GM18951 (cell line): ENCODE results near the gene TIAM2.
"Not testable (repeated sequence)": the region's sequence is repeated elsewhere in the genome, so short reads cannot be mapped to it uniquely, and the experiment has no call there.

Source experiments
- POLR2A ChIP-seq: IDR thresholded peaks from 4 replicates; pipeline ENCODE4 v1.6.1; 2011; ENCODE audit warnings: mild to moderate bottlenecking; ENCODE audit not compliant: insufficient read length, insufficient read depth; ENCODE audit errors: extremely low read depth
- in situ Hi-C: fragments of 300-500 bp; cut with MboI; formaldehyde crosslinking; loops from one replicate; pipeline ENCODE4 v1.12.0; 2022; ENCODE audit warnings: low sequenced_read_pairs, mixed read lengths, inconsistent platforms; ENCODE audit not compliant: unreplicated experiment

TIAM2 gene

GRCh38 chr6:155216312-155217046 lies 221.4 kb downstream of the TIAM2 start:
- TF ChIP-seq POLR2A: no peak
- in situ Hi-C loops: no loop called here

DNA sequence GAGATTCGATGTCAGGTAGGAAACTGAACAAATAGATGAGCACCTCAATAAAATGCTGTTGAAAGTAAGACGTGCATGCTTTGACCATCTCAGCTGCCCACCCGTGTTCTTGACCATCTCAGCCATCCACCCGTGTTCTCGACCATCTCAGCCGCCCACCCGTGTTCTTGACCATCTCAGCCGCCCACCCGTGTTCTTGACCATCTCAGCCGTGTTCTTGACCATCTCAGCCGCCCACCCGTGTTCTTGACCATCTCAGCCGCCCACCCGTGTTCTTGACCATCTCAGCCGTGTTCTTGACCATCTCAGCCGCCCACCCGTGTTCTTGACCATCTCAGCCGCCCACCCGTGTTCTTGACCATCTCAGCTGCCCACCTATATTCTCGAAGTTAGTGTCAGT lies 223.6 kb downstream of the TIAM2 start:
- in situ Hi-C loops: not testable (repeated sequence)

DNA sequence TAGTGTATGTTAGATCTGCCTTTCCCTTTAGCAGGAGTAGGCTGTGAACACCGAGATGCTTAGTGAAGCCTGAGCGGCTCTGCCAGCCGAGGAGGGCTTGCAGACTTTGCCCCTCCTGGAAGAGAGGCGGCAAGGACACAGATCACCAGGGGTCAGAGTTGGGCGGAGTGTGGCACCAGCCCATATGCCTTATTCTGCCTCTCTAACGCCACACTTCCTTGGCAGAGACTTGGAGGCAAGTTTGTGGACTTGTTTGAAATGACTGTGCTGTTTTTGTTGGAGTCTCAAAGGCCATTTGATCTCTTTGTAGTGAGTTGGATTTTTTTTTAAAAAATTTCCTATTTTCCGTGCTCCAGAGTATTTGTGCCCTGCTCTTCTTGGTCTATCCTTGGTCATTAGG lies 224.2 kb downstream of the TIAM2 start:
- in situ Hi-C loops: no loop called here

DNA sequence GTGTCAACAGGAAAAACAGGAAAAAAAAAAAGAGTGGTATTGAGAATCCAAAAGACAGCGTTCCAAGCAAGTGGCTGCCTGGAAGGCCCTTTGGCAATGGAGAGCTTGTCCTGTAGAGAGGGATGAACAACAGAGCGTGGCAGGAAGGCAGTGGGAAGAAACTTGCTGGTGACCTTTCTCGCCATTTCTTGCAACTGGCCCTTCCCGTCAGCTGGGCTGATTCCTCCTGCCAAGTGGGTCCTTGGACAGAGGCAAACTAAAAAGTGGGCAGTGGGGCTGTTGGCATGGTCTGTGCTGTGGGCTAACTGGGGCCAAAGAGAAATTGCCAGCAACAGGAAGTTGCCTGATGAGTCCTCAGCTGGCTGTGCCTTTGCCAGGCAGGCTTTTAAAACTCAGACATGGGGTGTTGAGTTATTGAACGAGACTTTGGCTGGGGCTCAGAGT lies 224.8 kb downstream of the TIAM2 start:
- no peak for TF ChIP-seq POLR2A

More for the DNA sequence above, 224.2 kb downstream of the TIAM2 start:
- TF ChIP-seq POLR2A: no peak

DNA sequence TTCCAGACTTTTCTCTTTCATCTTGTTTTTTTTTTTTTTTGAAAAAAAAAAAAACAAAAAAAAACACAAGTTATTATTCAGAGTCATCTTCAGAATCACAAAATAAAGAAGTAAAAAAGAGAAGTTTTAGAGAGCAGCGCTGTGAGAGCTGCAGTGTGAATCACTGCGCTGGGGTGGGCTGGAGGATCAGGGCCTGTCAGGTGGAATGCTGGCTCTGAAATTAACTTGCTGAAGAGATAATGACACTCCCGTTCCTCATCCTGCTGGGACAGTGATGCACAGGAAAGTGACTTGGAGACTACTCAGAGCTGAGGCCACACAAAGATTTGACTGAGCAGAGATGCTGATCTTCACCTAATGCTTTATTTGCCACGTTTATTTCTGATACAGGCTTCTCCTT lies 226.0 kb downstream of the TIAM2 start:
- in situ Hi-C loops: no loop called here
- no peak for TF ChIP-seq POLR2A

More for the DNA sequence above, 224.8 kb downstream of the TIAM2 start:
- in situ Hi-C loops: no loop called here

DNA sequence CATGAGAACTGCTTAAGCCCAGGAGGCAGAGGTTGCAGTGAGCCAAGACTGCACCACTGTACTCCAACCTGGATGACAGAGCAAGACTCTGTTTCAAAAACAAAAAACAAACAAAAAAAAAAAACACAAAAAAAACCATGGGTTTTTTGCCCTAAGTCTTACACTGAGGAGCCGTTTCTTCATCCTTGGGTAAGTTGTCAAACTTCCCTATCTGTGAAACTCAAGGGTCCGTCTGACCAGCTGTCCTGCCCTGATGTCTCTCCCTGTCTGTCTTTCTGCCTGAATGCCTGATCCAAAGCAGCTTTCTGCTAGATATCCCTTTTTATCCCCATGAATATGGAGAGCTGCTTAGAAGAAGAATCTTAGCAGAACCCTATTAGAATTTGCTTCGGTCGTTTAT lies 227.4 kb downstream of the TIAM2 start:
- in situ Hi-C loops: no loop called here
- TF ChIP-seq POLR2A: no peak

- no peak for TF ChIP-seq POLR2A
- in situ Hi-C loops: no loop called here
Measured at GRCh38 chr6:155223646-155224451, 228.7 kb downstream of the TIAM2 start.

DNA sequence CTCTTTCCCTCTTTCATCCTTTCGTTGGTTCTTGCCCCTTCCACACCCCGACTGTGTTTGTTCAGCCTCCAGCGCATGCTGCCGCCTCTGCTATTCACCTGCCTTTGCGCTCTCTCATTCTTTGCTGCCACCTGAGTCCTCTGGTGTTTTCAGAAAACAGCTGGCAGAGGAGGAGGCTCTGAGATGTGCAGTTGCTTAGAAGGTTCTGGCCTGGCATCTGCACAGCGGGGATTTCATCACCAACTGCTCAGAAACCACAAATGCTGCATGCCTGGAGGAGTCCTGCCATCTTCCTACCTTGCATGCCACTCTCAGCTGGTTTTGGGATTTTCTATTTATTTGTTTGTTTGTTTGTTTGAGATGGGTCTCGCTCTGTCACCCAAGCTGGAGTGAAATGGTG lies 229.5 kb downstream of the TIAM2 start:
- in situ Hi-C loops: no loop called here

GRCh38 chr6:155227046-155227445 lies 231.9 kb downstream of the TIAM2 start:
- no peak for TF ChIP-seq POLR2A
- in situ Hi-C loops: no loop called here

More for the DNA sequence above, 229.5 kb downstream of the TIAM2 start:
- TF ChIP-seq POLR2A: no peak

DNA sequence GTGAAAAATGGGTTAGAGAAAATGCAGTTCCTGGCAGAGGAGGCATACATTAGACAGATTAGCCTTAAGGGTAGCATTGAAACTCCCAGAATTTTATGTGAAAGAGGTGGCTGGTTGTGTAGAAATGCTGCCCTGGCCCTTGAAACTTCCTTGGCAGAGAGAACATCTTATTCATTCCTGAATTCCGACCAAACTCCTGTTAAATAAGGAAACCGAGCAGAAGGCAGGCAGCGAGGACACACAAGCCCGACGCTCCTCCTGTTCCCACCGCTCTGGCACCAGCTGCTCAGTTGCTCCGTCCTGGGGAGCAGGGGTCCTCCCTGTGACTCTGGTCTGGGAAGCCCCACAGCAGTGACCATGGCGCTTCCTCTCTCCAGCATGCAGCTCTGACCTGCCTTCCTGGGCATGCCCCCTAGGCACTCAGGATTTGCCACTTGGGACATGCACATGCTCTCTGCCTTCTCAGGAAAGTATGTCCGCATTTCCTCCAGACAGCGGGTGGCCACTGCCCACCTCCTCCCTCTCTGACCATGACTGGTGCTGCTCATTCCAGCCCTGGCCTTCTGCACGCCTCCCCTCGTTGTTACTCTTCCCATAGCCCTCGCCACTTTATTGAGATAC lies 233.5 kb downstream of the TIAM2 start:
- no peak for TF ChIP-seq POLR2A
- in situ Hi-C loops: no loop called here

DNA sequence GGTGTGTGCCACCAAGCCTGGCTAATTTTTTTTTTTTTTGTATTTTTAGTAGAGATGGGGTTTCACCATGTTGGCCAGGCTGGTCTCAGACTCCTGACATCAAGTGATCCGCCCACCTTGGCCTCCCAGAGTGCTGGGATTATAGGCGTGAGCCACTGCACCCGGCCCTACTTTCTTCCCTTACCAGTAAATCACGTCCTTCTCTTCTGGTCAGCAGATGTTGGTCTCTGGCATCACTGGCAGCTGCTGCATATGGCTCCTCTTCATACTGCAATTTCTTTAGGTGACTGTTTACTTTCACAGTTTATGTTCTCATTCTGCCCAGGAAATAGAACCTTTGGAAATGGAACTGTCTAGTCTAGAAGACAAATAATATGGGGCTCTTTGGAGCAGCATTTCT lies 235.9 kb downstream of the TIAM2 start:
- in situ Hi-C loops: not testable (repeated sequence)

GRCh38 chr6:155232848-155233247 lies 237.7 kb downstream of the TIAM2 start:
- in situ Hi-C loops: no loop called here

GRCh38 chr6:155234167-155234566 lies 239.1 kb downstream of the TIAM2 start:
- no peak for TF ChIP-seq POLR2A
- in situ Hi-C loops: no loop called here

More at GRCh38 chr6:155232848-155233247, 237.7 kb downstream of the TIAM2 start:
- TF ChIP-seq POLR2A: no peak
